Adrenal gland (tissue), 5 donors: ENCODE measurements around the gene SMTNL1.

Source experiments
- CTCF ChIP-seq, 6 experiments: fragments of 450-650 bp in 4 of 6; fragments of 200-600 bp in 2 of 6; sonication (generic) in 1 of 6; IDR thresholded peaks; 1 replicate in 5 of 6; 2 replicates in 1 of 6; pipeline versions ENCODE4 v1.5.1 to v1.8.0; 2016 to 2021; ENCODE audit warnings: antibody characterized with exemption in 6 of 6, mild to moderate bottlenecking in 2 of 6, moderate library complexity in 1 of 6
- POLR2A ChIP-seq, 2 donors: fragments of 450-650 bp; IDR thresholded peaks; one replicate each; pipeline ENCODE4 v1.6.1; 2017; ENCODE audit warnings: antibody characterized with exemption in 2 of 2, mild to moderate bottlenecking in 2 of 2, moderate library complexity in 1 of 2
- donor health status: DM: no; HTN: no; CAD: no.

GRCh38 chr11:57539342-57539741 is 1.9 kb downstream of the SMTNL1 start:
- TF ChIP-seq CTCF (IDR thresholded peaks at IDR 0.05) (no peak), POLR2A (IDR thresholded peaks at IDR 0.05) (no peak)
